ENCODE results near the gene BUD23.

The BUD23 gene

GRCh38 chr7:73742753-73743641 is 59.6 kb downstream of the BUD23 start:
- no peak for DNase-seq (ENCODE audit: low spot score)

- no peak for DNase-seq (ENCODE audit: low spot score)
Measured at GRCh38 chr7:73746378-73746777, 63.0 kb downstream of the BUD23 start.
